A673 (cell line): ENCODE data around the gene TRIM10. TPM values are rescaled to one million over a fixed set of nuclear protein-coding genes. Genes with fewer than 3 reads are reported as not detected.

Experiments
- BruUV-seq: library from RNA; stranded (reverse); fragments of 400-500 nt; replicated peaks from 2 replicates; lab custom pipeline; 2021; lab: Mats Ljungman, UMichigan
- CTCF ChIA-PET: fragments of 300-600 bp; sonication (Branson Sonifier 250); formaldehyde crosslinking; loops from one replicate; lab custom pipeline; 2022; ENCODE audit warnings: antibody characterized with exemption; lab: Charles Lee
- POLR2A ChIA-PET: fragments of 300-600 bp; sonication (Branson Sonifier 250); formaldehyde crosslinking; loops from one replicate; lab custom pipeline; 2022; ENCODE audit warnings: antibody characterized with exemption; ENCODE audit not compliant: low non-redundant PET; lab: Charles Lee
- DNase-seq: peaks from one replicate; pipeline ENCODE4 v3.0.0-alpha.2; 2015; ENCODE audit warnings: low spot score
- H3K27ac ChIP-seq: fragments of 200-600 bp; sonication (generic); 2 replicates; pipeline ENCODE4 v1.5.1; 2016; ENCODE audit warnings: mixed run types, low read depth, mild to moderate bottlenecking, mixed read lengths, antibody characterized with exemption, low read length; ENCODE audit not compliant: poor library complexity, severe bottlenecking
- H3K27me3 ChIP-seq: fragments of 200-600 bp; sonication (generic); replicated peaks from 2 replicates; pipeline ENCODE4 v1.6.1; 2017; ENCODE audit warnings: mixed run types, low read depth, mild to moderate bottlenecking, mixed read lengths, antibody characterized with exemption, low read length; ENCODE audit not compliant: insufficient read depth, poor library complexity
- H3K36me3 ChIP-seq: fragments of 200-600 bp; sonication (generic); 2 replicates; pipeline ENCODE4 v1.6.1; 2016; ENCODE audit warnings: mixed run types, mild to moderate bottlenecking, mixed read lengths, antibody characterized with exemption, low read length; ENCODE audit not compliant: insufficient read depth, poor library complexity, severe bottlenecking
- H3K4me1 ChIP-seq: fragments of 200-600 bp; sonication (generic); 2 replicates; pipeline ENCODE4 v1.6.1; 2017; ENCODE audit warnings: mixed run types, mild to moderate bottlenecking, mixed read lengths, antibody characterized with exemption, low read length; ENCODE audit not compliant: insufficient read depth, poor library complexity, severe bottlenecking
- H3K4me3 ChIP-seq: fragments of 200-600 bp; sonication (generic); 2 replicates; pipeline ENCODE4 v1.5.1; 2016; ENCODE audit warnings: low read depth, mixed run types, mild to moderate bottlenecking, mixed read lengths, low read length; ENCODE audit not compliant: poor library complexity, severe bottlenecking
- H3K9me3 ChIP-seq: fragments of 200-600 bp; sonication (generic); 2 replicates; pipeline ENCODE4 v1.6.1; 2016; ENCODE audit warnings: mixed run types, low read depth, mild to moderate bottlenecking, mixed read lengths, antibody characterized with exemption, low read length; ENCODE audit not compliant: poor library complexity, severe bottlenecking
- CTCF ChIP-seq: fragments of 300-800, 200-600 bp; sonication (generic); conservative IDR thresholded peaks from 2 replicates; pipeline ENCODE4 v1.5.1; 2017; ENCODE audit warnings: low read depth, mild to moderate bottlenecking, antibody characterized with exemption, low read length, moderate library complexity, mixed read lengths
- EZH2 ChIP-seq: fragments of 200-600 bp; sonication (generic); IDR thresholded peaks from 2 replicates; pipeline ENCODE4 v1.6.1; 2017; ENCODE audit warnings: borderline replicate concordance, low read depth, mild to moderate bottlenecking, mixed read lengths, antibody characterized with exemption, low read length; ENCODE audit not compliant: poor library complexity, severe bottlenecking
- intact Hi-C: fragments of 100-400 bp; cut with micrococcal nuclease; formaldehyde crosslinking; loops from one replicate; pipeline ENCODE4 v1.10.0; 2022; ENCODE audit not compliant: unreplicated experiment
- total RNA-seq: library from RNA; stranded (reverse); gene quantifications from 2 replicates; pipeline ENCODE4 v1.2.3, GENCODE V29; 2021

Gene TRIM10
- total RNA-seq, 1 experiment from 2014 or later = not detected

GRCh38 chr6:30150671-30151395, 10.2 kb downstream of the TRIM10 start:
- CTCF ChIA-PET = interaction anchor here (0.6 kb wide), 1 partner anchor 18 kb away, joined by 3 read pairs; no protein-coding TSS in a partner anchor
- no peak overlapping the region for H3K27ac ChIP-seq
- intact Hi-C loops = no loop called here
- H3K4me1 ChIP-seq = peaks cover 11% of the 10 kb centered on the region
- H3K27me3 ChIP-seq = no peaks in the 10 kb centered on the region
- DNase-seq = no peak
- H3K36me3 ChIP-seq = no peaks in the 10 kb centered on the region
- POLR2A ChIA-PET = no interaction called here
- no peaks in the 10 kb centered on the region for H3K9me3 ChIP-seq
- no peak overlapping the region for H3K4me3 ChIP-seq
- TF ChIP-seq CTCF (no peak), EZH2 (no peak)
- no TSS peak for BruUV-seq

GRCh38 chr6:30149858-30150550, 11.0 kb downstream of the TRIM10 start:
- Histone ChIP-seq H3K27me3 (peaks cover under 1% of the 10 kb centered on the region), H3K9me3 (no peaks in the 10 kb centered on the region), H3K4me1 (peaks cover 3% of the 10 kb centered on the region), H3K27ac (no peak overlapping the region), H3K4me3 (no peak overlapping the region), H3K36me3 (no peaks in the 10 kb centered on the region)
- ChIA-PET CTCF (no interaction called here), POLR2A (no interaction called here)
- no peak for TF ChIP-seq CTCF
- TF ChIP-seq EZH2 = no peak
- BruUV-seq = no TSS peak
- no peak for DNase-seq
- intact Hi-C loops = no loop called here

GRCh38 chr6:30149234-30149633, 11.8 kb downstream of the TRIM10 start:
- Histone ChIP-seq H3K36me3 (no peaks in the 10 kb centered on the region), H3K27ac (no peak overlapping the region), H3K4me1 (no peaks in the 10 kb centered on the region), H3K9me3 (no peaks in the 10 kb centered on the region), H3K27me3 (peaks cover 9% of the 10 kb centered on the region), H3K4me3 (no peak overlapping the region)
- TF ChIP-seq CTCF (no peak), EZH2 (no peak)
- ChIA-PET CTCF (no interaction called here), POLR2A (no interaction called here)
- no peak for DNase-seq
- no TSS peak for BruUV-seq
- intact Hi-C loops = no loop called here
